Measurements from ENCODE around the gene FKBP10.
"Not testable (repeated sequence)": the region's sequence is repeated elsewhere in the genome, so short reads cannot be mapped to it uniquely, and the experiment has no call there.

Gene FKBP10

GRCh38 chr17:41835214-41835799, 22.5 kb downstream of the FKBP10 start:
- H3K4me3 ChIP-seq (replicated peaks in 1 of 2; ENCODE audit: low read depth in 2 of 2, low read length in 2 of 2) = peak overlapping the region; percentile 77 to 79
- no peak for DNase-seq (ENCODE audit: low read depth in 2 of 2)
- TF ChIP-seq CTCF (IDR thresholded peaks at IDR 0.05; ENCODE audit: low read depth, low read length) = no peak

GRCh38 chr17:41835800-41836549, 23.2 kb downstream of the FKBP10 start, which contains the start of gene NT5C3B:
TSS of gene NT5C3B (minus strand) at chr17:41836232. CDS start at chr17:41836193, 39 bp downstream.
- DNase-seq (ENCODE audit: low read depth in 2 of 2) = peak in 1 of 2 donors; percentile 46
- no peak for TF ChIP-seq CTCF (IDR thresholded peaks at IDR 0.05; ENCODE audit: low read depth, low read length)
- H3K4me3 ChIP-seq (replicated peaks in 1 of 2; ENCODE audit: low read depth in 2 of 2, low read length in 2 of 2) = peak within 1 kb of the TSS; percentile 77 to 79

GRCh38 chr17:41836550-41837196, 23.9 kb downstream of the FKBP10 start:
- peak overlapping the region; percentile 77 to 79 for H3K4me3 ChIP-seq (replicated peaks in 1 of 2; ENCODE audit: low read depth in 2 of 2, low read length in 2 of 2)
- no peak for DNase-seq (ENCODE audit: low read depth in 2 of 2)
- no peak for TF ChIP-seq CTCF (IDR thresholded peaks at IDR 0.05; ENCODE audit: low read depth, low read length)

- H3K4me3 ChIP-seq (replicated peaks in 1 of 2; ENCODE audit: low read depth in 2 of 2, low read length in 2 of 2) = no peak within 1 kb of the TSS
- no peak for TF ChIP-seq CTCF (IDR thresholded peaks at IDR 0.05; ENCODE audit: low read depth, low read length)
- no peak for DNase-seq (ENCODE audit: low read depth in 2 of 2)
Measured at GRCh38 chr17:41837761-41838538, 25.1 kb downstream of the FKBP10 start, which contains the start of gene KLHL10. TSS of gene KLHL10 (plus strand) at chr17:41837825. CDS start at chr17:41837933, 108 bp downstream.

GRCh38 chr17:41839448-41839847, 26.6 kb downstream of the FKBP10 start:
- not testable (repeated sequence) for DNase-seq (ENCODE audit: low read depth in 2 of 2); H3K4me3 ChIP-seq (replicated peaks in 1 of 2; ENCODE audit: low read depth in 2 of 2, low read length in 2 of 2)

GRCh38 chr17:41840781-41841180, 28.0 kb downstream of the FKBP10 start:
- not testable (repeated sequence) for DNase-seq (ENCODE audit: low read depth in 2 of 2); H3K4me3 ChIP-seq (replicated peaks in 1 of 2; ENCODE audit: low read depth in 2 of 2, low read length in 2 of 2)

- DNase-seq (ENCODE audit: low read depth in 2 of 2) = no peak
- TF ChIP-seq CTCF (IDR thresholded peaks at IDR 0.05; ENCODE audit: low read depth, low read length) = no peak
- H3K4me3 ChIP-seq (replicated peaks in 1 of 2; ENCODE audit: low read depth in 2 of 2, low read length in 2 of 2) = no peak overlapping the region
Measured at GRCh38 chr17:41844971-41845370, 32.2 kb downstream of the FKBP10 start.
